ACC112 (cell line): ENCODE measurements around the gene KRTAP15-1.

ENCODE experiments used
- H2AFZ ChIP-seq: fragments of 200-600 bp; sonication (generic); one replicate; pipeline ENCODE4 v1.6.0; 2017; ENCODE audit warnings: antibody characterized with exemption, low read length; ENCODE audit not compliant: unreplicated experiment
- H3K27ac ChIP-seq: fragments of 200-600 bp; sonication (generic); 2 replicates; pipeline ENCODE4 v1.5.1; 2014; ENCODE audit warnings: low read depth, mild to moderate bottlenecking, antibody characterized with exemption, low read length, moderate library complexity
- H3K27me3 ChIP-seq: fragments of 200-600 bp; sonication (generic); 2 replicates; pipeline ENCODE4 v1.6.1; 2014; ENCODE audit warnings: mild to moderate bottlenecking, antibody characterized with exemption, low read length, moderate library complexity, mixed read lengths; ENCODE audit not compliant: insufficient read depth
- H3K36me3 ChIP-seq: fragments of 200-600 bp; sonication (generic); 2 replicates; pipeline ENCODE4 v1.6.1; 2016; ENCODE audit warnings: mild to moderate bottlenecking, antibody characterized with exemption, low read length, moderate library complexity, mixed read lengths; ENCODE audit not compliant: insufficient read depth
- H3K4me1 ChIP-seq: fragments of 200-600 bp; sonication (generic); one replicate; pipeline ENCODE4 v1.6.1; 2016; ENCODE audit warnings: low read length, mixed read lengths; ENCODE audit not compliant: insufficient read depth, unreplicated experiment, control insufficient read depth
- H3K4me3 ChIP-seq: fragments of 200-600 bp; sonication (generic); 2 replicates; pipeline ENCODE4 v1.5.1; 2014; ENCODE audit warnings: mild to moderate bottlenecking, low read depth, low read length
- H3K79me2 ChIP-seq: fragments of 200-600 bp; sonication (generic); one replicate; pipeline ENCODE4 v1.6.0; 2016; ENCODE audit warnings: low read length; ENCODE audit not compliant: control insufficient read depth, unreplicated experiment, insufficient read depth

KRTAP15-1 gene

DNA sequence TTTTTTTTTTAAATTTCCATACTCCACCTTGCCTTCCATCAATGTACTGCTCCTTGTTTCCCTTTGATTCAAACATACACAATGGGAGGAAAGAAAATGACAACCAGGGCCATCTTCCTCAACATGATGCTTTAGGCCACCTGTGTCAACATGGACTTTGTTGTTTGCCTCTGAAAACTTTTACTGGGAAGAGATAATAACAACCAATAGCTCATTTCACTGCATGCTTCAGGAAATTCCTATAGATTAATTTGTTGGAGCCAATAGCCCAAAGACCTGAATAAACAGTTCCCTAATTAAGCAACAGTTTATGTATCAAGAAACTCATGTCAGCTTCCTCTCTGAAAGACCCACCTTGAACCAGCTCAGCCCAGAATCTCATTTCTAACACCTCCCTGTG, 3.2 kb downstream of the KRTAP15-1 start:
- no peaks in the 10 kb centered on the region for H3K79me2 ChIP-seq
- no peaks in the 10 kb centered on the region for H3K36me3 ChIP-seq
- H3K4me3 ChIP-seq, result no peak overlapping the region
- no peaks in the 10 kb centered on the region for H3K27me3 ChIP-seq
- H2AFZ ChIP-seq, result no peak overlapping the region
- no peak overlapping the region for H3K27ac ChIP-seq
- H3K4me1 ChIP-seq, result no peaks in the 10 kb centered on the region

DNA sequence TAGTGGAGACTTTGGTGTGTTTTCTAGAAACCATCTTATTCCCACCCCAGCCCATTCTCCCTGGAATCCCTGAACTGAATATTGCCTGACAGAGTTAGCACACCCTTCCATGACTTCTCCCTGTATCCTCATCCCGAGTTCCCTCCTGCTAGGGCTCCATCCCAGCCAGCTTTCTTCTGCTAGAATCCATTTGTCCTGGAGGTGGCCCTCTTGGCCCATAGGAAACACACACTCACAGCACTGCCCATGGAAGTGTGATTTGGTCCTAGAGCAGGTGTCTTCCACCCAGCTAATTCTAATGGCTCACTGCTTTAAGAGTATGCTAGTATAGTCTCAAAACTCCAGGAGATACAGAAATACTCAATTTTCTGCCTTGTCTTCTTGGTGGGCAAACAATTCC, 4.1 kb downstream of the KRTAP15-1 start:
- Histone ChIP-seq H3K36me3 (no peaks in the 10 kb centered on the region), H3K27ac (no peak overlapping the region), H3K4me3 (no peak overlapping the region), H3K79me2 (no peaks in the 10 kb centered on the region), H3K4me1 (no peaks in the 10 kb centered on the region), H3K27me3 (no peaks in the 10 kb centered on the region), H2AFZ (no peak overlapping the region)

DNA sequence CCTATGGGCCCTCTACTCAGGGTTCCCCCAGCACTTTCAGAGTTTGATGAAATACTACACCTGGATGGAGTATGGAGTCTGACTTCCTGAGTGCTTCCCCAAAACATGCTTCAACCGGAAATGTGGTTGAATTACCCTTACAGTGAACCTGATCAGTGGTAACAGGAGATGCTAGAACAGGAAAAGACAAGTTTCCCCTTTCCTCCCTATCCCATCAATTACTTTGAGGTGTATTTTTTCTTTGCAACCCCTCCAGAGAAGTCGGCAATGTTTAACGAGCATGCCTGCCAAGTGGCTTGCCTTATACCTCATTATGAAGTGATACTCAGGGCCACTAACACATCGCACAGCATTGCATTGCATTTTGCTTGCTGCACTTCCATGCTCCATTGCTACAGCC, 7.0 kb downstream of the KRTAP15-1 start:
- no peaks in the 10 kb centered on the region for H3K27me3 ChIP-seq
- no peak overlapping the region for H2AFZ ChIP-seq
- no peaks in the 10 kb centered on the region for H3K79me2 ChIP-seq
- H3K27ac ChIP-seq, result no peak overlapping the region
- no peaks in the 10 kb centered on the region for H3K36me3 ChIP-seq
- no peaks in the 10 kb centered on the region for H3K4me1 ChIP-seq
- no peak overlapping the region for H3K4me3 ChIP-seq

DNA sequence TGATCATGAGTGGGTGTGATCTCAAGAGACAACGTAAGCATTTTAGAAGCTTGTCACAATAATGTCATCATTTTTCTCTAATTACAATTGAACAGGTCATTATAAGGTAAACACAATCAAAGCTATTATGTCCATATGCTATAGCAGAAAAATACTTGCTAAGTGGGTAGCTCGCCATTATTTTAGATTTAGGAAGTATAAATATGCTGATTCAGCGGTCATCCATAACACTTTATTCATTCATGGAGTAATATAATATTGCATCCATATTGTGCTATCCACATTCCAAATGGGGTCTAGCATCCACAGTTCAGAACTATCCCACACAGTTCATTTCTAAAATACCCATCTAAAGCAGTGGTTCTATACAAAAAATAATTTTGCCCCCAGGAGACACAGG, 8.4 kb downstream of the KRTAP15-1 start:
- Histone ChIP-seq H3K27ac (no peak overlapping the region), H3K79me2 (no peaks in the 10 kb centered on the region), H3K27me3 (no peaks in the 10 kb centered on the region), H3K4me1 (no peaks in the 10 kb centered on the region), H3K36me3 (no peaks in the 10 kb centered on the region), H3K4me3 (no peak overlapping the region), H2AFZ (no peak overlapping the region)

DNA sequence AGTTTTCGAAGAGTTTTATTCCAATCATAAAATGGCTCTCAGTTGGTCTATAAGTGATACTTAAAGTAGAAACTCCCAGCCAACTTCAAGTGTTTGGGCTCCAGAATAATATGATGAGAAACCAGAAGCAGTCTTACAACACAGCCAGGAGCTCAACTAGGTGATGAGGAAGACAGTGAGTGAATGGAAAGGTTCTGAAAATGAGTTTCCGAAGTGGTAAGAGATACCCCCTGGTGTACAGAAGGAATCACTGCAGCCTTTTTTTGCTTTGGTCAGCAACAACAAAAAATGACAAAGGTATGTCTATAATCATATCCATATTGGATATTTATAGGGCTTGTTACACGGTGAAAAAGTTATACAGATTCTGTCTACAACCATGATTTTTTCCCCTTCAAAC, 23.6 kb downstream of the KRTAP15-1 start:
- no peaks in the 10 kb centered on the region for H3K4me1 ChIP-seq
- no peaks in the 10 kb centered on the region for H3K79me2 ChIP-seq
- no peaks in the 10 kb centered on the region for H3K36me3 ChIP-seq
- H3K27ac ChIP-seq, result no peak overlapping the region
- H3K27me3 ChIP-seq, result no peaks in the 10 kb centered on the region
- H3K4me3 ChIP-seq, result no peak overlapping the region
- H2AFZ ChIP-seq, result no peak overlapping the region

DNA sequence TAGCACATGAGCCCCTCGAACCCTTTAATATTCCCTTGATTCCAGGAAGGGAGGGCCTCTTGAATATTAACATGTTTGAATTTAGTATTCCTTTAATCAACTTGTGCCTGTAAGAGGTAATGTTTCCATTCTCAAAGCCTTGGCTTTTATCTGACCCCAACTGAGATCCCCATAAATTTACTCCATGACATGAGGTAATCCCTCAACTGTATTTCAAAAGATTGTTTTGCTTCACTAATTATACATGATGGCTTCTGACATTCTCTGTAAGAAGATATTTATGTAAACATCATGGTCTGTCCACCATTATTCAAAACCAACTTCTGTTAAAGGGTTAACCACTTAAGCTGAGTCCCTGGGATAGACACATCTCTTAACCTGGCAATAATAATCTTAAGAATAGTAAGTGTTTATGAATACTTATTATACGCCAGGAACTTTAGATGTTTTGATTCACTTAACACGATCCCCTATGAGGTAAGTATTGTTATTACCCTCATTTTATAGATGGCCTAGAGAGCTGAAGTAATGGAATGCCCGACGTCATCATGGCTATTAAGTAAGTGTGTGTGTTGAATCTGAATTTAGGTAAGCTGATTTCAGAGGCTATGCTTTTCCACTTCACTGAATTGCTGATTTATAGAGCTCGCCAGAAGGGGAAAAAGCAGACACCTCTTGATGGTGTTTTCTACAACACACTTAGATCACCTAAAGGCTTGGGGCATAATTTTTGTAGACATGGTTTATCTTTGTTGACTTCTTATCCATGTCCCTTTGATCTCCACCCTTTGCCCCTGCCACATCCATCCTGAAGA, 29.0 kb downstream of the KRTAP15-1 start:
- H3K27ac ChIP-seq, result no peak overlapping the region
- no peaks in the 10 kb centered on the region for H3K79me2 ChIP-seq
- no peaks in the 10 kb centered on the region for H3K4me1 ChIP-seq
- no peaks in the 10 kb centered on the region for H3K27me3 ChIP-seq
- no peaks in the 10 kb centered on the region for H3K36me3 ChIP-seq
- H3K4me3 ChIP-seq, result no peak overlapping the region
- H2AFZ ChIP-seq, result no peak overlapping the region

DNA sequence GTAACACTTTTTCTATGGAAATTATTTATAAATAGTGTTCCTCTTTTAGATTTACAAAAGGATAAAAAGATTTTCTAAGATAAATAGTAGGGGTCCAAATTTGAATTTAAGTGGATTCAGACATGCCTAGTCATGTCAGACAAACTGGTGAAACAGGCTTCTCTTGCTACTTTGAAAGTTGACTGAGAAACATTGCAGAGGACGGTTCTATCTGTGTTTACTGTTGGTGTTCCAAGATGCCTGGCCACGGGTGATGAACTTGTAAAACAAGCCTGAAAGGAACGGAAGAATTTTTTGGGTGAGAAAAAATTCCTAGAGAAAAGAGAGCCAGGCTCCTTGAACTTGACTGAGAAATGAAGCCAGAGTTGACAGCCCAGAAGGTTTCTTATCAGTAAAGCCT, 37.9 kb downstream of the KRTAP15-1 start:
- Histone ChIP-seq H2AFZ (no peak overlapping the region), H3K4me1 (no peaks in the 10 kb centered on the region), H3K4me3 (no peak overlapping the region), H3K27ac (no peak overlapping the region), H3K79me2 (no peaks in the 10 kb centered on the region), H3K27me3 (no peaks in the 10 kb centered on the region), H3K36me3 (no peaks in the 10 kb centered on the region)

DNA sequence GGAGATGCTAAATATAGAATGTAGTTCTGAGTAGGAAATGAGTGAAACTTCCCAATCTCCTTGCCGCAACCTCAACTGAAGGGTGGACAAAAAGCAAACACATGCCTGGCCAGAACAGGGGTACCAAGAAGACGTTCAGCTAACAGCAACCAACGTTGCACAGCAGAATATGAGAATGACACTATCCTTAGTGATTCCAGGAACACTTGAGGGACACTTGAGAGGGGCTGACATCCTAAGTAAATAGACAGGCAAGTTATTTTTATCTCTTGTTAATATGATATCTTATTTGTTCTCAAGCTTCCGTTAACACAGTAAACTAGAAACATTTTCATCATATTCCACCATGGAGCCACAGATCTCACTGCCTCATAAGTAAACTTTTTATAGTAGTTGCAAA, 39.2 kb downstream of the KRTAP15-1 start:
- Histone ChIP-seq H3K36me3 (no peaks in the 10 kb centered on the region), H3K27me3 (no peaks in the 10 kb centered on the region), H3K4me1 (no peaks in the 10 kb centered on the region), H3K79me2 (no peaks in the 10 kb centered on the region), H3K4me3 (no peak overlapping the region), H2AFZ (no peak overlapping the region), H3K27ac (no peak overlapping the region)

DNA sequence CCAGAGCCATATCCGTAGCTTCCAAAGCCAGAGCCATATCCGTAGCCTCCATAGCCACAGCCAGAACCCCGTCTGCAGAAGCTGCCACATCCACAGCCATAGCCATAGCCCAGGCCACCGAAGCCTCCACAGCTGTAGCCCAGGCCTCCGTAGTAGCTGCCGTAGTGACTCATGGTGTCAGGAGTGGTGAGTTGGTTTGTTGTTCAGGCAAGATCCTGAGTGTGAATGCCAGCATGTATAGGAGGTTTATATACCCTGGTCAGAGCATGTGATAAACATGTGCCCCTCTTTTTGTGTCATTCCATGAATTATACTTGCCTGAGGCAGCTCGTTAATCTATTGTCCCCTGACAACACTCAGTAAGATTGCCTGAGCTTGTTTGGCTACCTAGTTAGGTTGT, 40.1 kb downstream of the KRTAP15-1 start, which contains the start of gene KRTAP19-1:
Gene KRTAP19-1 (minus strand): TSS at position 223 of the 400 bp plus-strand sequence. CDS start 50 bp downstream, at position 173.
- no peak within 1 kb of the TSS for H2AFZ ChIP-seq
- no peaks in the 10 kb centered on the region for H3K79me2 ChIP-seq
- H3K4me3 ChIP-seq, result no peak within 1 kb of the TSS
- no peaks in the 10 kb centered on the region for H3K36me3 ChIP-seq
- no peaks in the 10 kb centered on the region for H3K4me1 ChIP-seq
- no peak within 1 kb of the TSS for H3K27ac ChIP-seq
- no peaks in the 10 kb centered on the region for H3K27me3 ChIP-seq

DNA sequence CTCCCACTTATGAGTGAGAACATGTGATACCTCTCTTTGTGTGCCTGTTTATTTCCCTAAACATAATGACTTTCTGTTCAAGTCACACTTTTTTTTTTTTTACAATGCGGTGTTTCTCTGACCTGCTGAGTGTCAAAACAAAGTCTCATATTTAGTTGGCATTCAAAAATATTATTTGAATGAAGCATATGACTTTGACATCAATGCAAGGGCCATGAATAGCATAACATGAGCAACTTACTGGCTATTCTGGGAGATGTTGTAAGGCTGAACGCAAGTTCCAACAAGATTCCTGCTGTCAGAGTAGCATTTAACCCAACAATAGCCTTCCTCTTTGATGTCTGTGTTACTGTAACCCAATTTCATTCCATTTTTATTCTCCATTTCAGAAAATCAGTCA, 42.1 kb downstream of the KRTAP15-1 start:
- Histone ChIP-seq H3K4me1 (no peaks in the 10 kb centered on the region), H3K4me3 (no peak overlapping the region), H3K27ac (no peak overlapping the region), H3K27me3 (no peaks in the 10 kb centered on the region), H3K36me3 (no peaks in the 10 kb centered on the region), H2AFZ (no peak overlapping the region), H3K79me2 (no peaks in the 10 kb centered on the region)

DNA sequence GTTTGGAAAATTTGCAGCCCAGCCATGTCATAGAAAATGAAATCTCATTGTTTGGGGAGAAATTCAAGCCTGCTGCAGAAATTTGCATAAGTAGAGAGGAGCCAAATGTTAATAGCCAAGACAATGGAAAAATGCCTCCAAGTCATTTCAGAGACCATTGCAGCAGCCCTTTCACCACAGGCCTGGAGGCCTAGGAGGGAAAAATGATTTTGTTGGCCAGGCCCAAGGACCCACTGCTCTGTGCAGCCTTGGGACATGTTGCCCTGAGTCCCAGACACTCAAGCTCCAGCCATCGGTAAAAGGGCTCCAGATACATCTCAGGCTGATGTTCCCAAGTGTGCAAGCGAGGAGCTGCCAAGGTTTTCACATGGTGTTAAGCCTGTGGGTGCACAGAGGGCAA, 46.1 kb downstream of the KRTAP15-1 start:
- no peak overlapping the region for H2AFZ ChIP-seq
- H3K27ac ChIP-seq, result no peak overlapping the region
- no peaks in the 10 kb centered on the region for H3K36me3 ChIP-seq
- H3K79me2 ChIP-seq, result no peaks in the 10 kb centered on the region
- H3K4me3 ChIP-seq, result no peak overlapping the region
- H3K27me3 ChIP-seq, result no peaks in the 10 kb centered on the region
- no peaks in the 10 kb centered on the region for H3K4me1 ChIP-seq
